WERI-Rb-1 (cell line): ENCODE measurements around the gene SPG21.

ENCODE experiments used
- DNase-seq: peaks from one replicate; pipeline ENCODE4 v3.0.0-alpha.2; 2020
- H3K27ac ChIP-seq: fragments of 250-450 bp; sonication (Bioruptor Pico); 2 replicates; pipeline ENCODE4 v1.5.1; 2020; ENCODE audit warnings: mild to moderate bottlenecking, moderate library complexity
- H3K27me3 ChIP-seq: fragments of 250-450 bp; sonication (Bioruptor Pico); 2 replicates; pipeline ENCODE4 v1.5.1; 2021; ENCODE audit warnings: mild to moderate bottlenecking, low read depth, moderate library complexity; ENCODE audit not compliant: insufficient read depth, severe bottlenecking
- H3K36me3 ChIP-seq: fragments of 250-450 bp; sonication (Bioruptor Pico); 2 replicates; pipeline ENCODE4 v1.5.1; 2020; ENCODE audit warnings: mild to moderate bottlenecking, moderate library complexity
- H3K4me3 ChIP-seq: 2 replicates; pipeline ENCODE4 v1.5.1; 2011; ENCODE audit warnings: low read depth, mild to moderate bottlenecking, control low read depth, low read length
- H3K9me3 ChIP-seq: fragments of 250-450 bp; sonication (Bioruptor Pico); 2 replicates; pipeline ENCODE4 v1.5.1; 2021; ENCODE audit warnings: mild to moderate bottlenecking, moderate library complexity; ENCODE audit not compliant: severe bottlenecking
- CTCF ChIP-seq: IDR thresholded peaks from 2 replicates; pipeline ENCODE4 v1.5.1; 2011; ENCODE audit warnings: low read depth, mild to moderate bottlenecking, control low read depth, inconsistent platforms, low read length

SPG21 gene

DNA sequence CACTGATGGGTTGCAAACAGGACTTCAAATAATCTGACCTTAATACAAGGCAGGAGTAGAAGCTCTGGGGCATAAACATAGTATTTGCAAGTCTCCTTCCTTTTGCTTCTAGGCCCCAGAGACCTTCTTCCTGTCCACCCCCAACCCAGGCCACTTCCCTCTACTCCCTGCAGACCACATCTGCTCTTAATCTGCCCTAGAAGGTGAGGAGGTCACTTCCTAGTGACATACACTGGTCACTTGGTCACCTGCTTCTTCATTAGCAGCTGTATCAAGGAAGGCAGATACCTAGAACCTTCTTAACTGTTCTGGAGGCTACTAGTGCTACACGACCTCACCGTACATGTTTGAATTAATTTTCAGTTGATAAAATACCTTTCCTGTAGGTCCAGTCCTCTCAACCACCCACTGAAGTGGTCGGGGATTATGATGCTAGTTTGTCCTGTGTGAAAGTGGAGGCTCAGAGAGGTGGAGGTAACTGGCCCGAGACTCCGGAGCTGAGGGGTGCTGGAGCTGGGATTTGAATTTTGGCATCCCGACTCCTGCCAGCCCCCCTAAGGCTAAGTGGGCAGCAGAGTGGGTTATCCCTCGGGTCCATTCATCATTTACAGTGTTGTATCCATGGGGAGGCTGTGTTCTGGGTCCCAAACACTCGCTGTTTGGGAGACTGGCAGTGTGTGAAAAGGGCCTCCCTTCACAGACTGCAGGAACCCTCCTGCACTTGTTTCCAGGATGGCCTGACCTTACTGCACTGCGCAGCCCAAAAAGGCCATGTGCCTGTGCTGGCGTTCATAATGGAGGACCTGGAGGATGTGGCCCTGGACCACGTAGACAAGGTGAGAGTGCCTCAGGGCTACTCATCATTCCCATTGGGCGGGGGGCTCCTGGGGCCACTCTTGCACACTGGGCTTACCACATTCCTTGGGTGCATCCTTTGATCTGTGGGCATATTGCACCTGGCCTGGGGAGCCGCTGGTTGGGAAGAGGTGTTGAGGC lies 64.1 kb downstream of the SPG21 start:
- no peak for DNase-seq
- Histone ChIP-seq H3K9me3 (no peaks in the 10 kb centered on the region), H3K27ac (no peak overlapping the region), H3K27me3 (no peaks in the 10 kb centered on the region), H3K36me3 (no peaks in the 10 kb centered on the region), H3K4me3 (no peak overlapping the region)
- TF ChIP-seq CTCF = no peak

GRCh38 chr15:64923546-64923945 lies 66.2 kb downstream of the SPG21 start:
- TF ChIP-seq CTCF = no peak
- H3K9me3 ChIP-seq = no peaks in the 10 kb centered on the region
- H3K27me3 ChIP-seq = no peaks in the 10 kb centered on the region

DNA sequence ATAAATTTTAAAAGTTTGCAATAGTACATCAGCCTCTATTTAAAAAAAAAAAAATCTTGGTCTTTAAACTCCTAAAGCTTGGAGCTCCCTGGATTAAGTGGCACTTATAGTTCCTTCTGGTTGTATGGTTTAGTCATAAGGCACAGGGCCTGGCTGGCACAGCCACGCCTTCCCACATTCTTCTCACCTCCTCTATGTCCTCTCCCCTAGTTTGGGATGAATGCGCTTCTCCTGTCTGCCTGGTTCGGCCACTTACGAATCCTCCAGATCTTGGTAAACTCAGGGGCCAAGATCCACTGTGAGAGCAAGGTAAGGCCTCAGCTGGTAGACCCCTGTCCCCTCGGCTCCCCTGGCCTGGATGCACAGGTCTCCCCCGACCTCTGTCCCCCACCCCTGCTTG lies 68.0 kb downstream of the SPG21 start:
- no peak overlapping the region for H3K27ac ChIP-seq
- H3K4me3 ChIP-seq = no peak overlapping the region
- no peaks in the 10 kb centered on the region for H3K9me3 ChIP-seq
- no peaks in the 10 kb centered on the region for H3K36me3 ChIP-seq
- no peaks in the 10 kb centered on the region for H3K27me3 ChIP-seq
- DNase-seq = no peak
- TF ChIP-seq CTCF = no peak

More at GRCh38 chr15:64923546-64923945, 66.2 kb downstream of the SPG21 start:
- Histone ChIP-seq H3K4me3 (no peak overlapping the region), H3K27ac (no peak overlapping the region), H3K36me3 (no peaks in the 10 kb centered on the region)
- no peak for DNase-seq

GRCh38 chr15:64919721-64920120 lies 70.0 kb downstream of the SPG21 start:
- H3K4me3 ChIP-seq = no peak overlapping the region
- no peak for DNase-seq
- no peaks in the 10 kb centered on the region for H3K27me3 ChIP-seq
- H3K36me3 ChIP-seq = no peaks in the 10 kb centered on the region
- TF ChIP-seq CTCF = no peak
- H3K27ac ChIP-seq = no peak overlapping the region
- no peaks in the 10 kb centered on the region for H3K9me3 ChIP-seq

DNA sequence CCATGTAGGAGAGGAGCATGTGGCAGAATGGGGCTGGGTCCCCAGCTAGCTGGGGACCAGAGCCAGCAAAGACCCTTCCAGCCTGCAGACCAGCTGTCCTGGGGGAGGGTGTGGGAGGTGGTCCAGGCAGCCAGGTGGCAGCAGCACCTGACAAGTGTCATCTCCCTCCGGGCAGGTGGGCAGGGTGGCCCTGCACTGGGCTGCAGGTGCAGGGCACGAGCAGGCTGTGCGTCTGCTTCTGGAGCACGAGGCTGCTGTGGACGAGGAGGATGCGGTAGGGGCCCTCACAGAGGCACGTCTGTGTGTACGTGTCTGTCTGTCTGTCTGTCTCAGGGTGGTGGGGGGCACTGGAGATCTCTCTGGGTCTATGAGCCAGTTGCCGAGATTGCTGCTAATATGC lies 72.5 kb downstream of the SPG21 start:
- no peak overlapping the region for H3K4me3 ChIP-seq
- H3K27ac ChIP-seq = no peak overlapping the region
- no peaks in the 10 kb centered on the region for H3K9me3 ChIP-seq
- no peaks in the 10 kb centered on the region for H3K36me3 ChIP-seq
- DNase-seq = no peak
- TF ChIP-seq CTCF = no peak
- no peaks in the 10 kb centered on the region for H3K27me3 ChIP-seq
